Motor neuron (in vitro differentiated cells): Measurements from ENCODE around the gene SRRM1. TPM values are rescaled to one million over a fixed set of nuclear protein-coding genes. Genes with fewer than 3 reads are reported as not detected.
"Not testable (repeated sequence)": the region's sequence is repeated elsewhere in the genome, so short reads cannot be mapped to it uniquely, and the experiment has no call there.

Experiments used
- ATAC-seq, 8 experiments: fragments of 200-7000 bp; cut with Tn5 transposase; replicated peaks in 6 of 8; 2 replicates each; pipeline ENCODE4 v1.8.0; 2021; ENCODE audit warnings: mild to moderate bottlenecking in 8 of 8, moderate library complexity in 8 of 8
- H3K27ac ChIP-seq, 2 donors: fragments of 250-450 bp; sonication (Bioruptor Pico); 2 replicates each; pipeline ENCODE4 v1.9.0; 2021; ENCODE audit warnings: antibody characterized with exemption in 2 of 2, mild to moderate bottlenecking in 2 of 2, moderate library complexity in 1 of 2
- H3K4me1 ChIP-seq, 2 donors: fragments of 250-450 bp; sonication (Bioruptor Pico); replicated peaks in 1 of 2; 2 replicates each; pipeline ENCODE4 v1.6.1; 2021; ENCODE audit warnings: antibody characterized with exemption in 2 of 2, mild to moderate bottlenecking in 2 of 2, moderate library complexity in 1 of 2
- H3K4me3 ChIP-seq, 5 donors: fragments of 250-450 bp; sonication (Bioruptor Pico); 2 replicates each; pipeline ENCODE4 v1.9.0; 2021; ENCODE audit warnings: antibody characterized with exemption in 5 of 5, mild to moderate bottlenecking in 5 of 5, moderate library complexity in 4 of 5
- WGBS, 10 experiments: fragments of 450-650 bp; shearing (Covaris generic); methylation state at CpG; one replicate each; pipeline ENCODE4 v1.0.0; 2022; 5-methylcytosine and 5-hydroxymethylcytosine counted together
- in situ Hi-C, 9 experiments: fragments of 400-800 bp; cut with MboI; loops; one replicate each; pipeline ENCODE4 v1.15.0; 2021; ENCODE audit warnings: low sequenced_read_pairs in 9 of 9, low pct_unique_long_range_greater_than_20kb in 2 of 9; ENCODE audit not compliant: unreplicated experiment in 9 of 9
- total RNA-seq, 8 experiments: library from RNA; unstranded; fragments of 300-600 nt; gene quantifications; 2 replicates each; pipeline versions ENCODE4 v1.2.3 to v1.2.4, GENCODE V29; 2022

SRRM1 gene
- total RNA-seq, 8 experiments from 2014 or later: 36.6 to 141 (median 69.1) TPM

GRCh38 chr1:24714859-24715520 lies 71.9 kb downstream of the SRRM1 start:
- in situ Hi-C loops: no loop called here
- no peak overlapping the region for H3K4me3 ChIP-seq
- no peaks in the 10 kb centered on the region for H3K4me1 ChIP-seq
- no peak overlapping the region for H3K27ac ChIP-seq
- ATAC-seq: no peak
- 60 to 93% (median 61%) methylated on average over 1 to 5 of the region's 8 CpGs; no CpG with 5 or more reads in 5 of the 10 experiments for WGBS, 10 experiments

- no peak overlapping the region for H3K4me3 ChIP-seq
- H3K27ac ChIP-seq: no peak overlapping the region
- in situ Hi-C loops: no loop called here
- H3K4me1 ChIP-seq: no peaks in the 10 kb centered on the region
- no peak for ATAC-seq
- 79 to 100% (median 93%) methylated on average over 1 to 7 of the region's 7 CpGs; no CpG with 5 or more reads in 2 of the 10 experiments for WGBS, 10 experiments
Observed at GRCh38 chr1:24715658-24716057, 72.6 kb downstream of the SRRM1 start.

- ATAC-seq: no peak
- Histone ChIP-seq H3K4me1 (no peaks in the 10 kb centered on the region), H3K27ac (no peak overlapping the region), H3K4me3 (no peak overlapping the region)
- 79 to 100% (median 92%) methylated on average over 3 to 5 of the region's 8 CpGs; no CpG with 5 or more reads in 4 of the 10 experiments for WGBS, 10 experiments
- in situ Hi-C loops: no loop called here
Observed at GRCh38 chr1:24717887-24718650, 75.0 kb downstream of the SRRM1 start.

- peak in 2 of 8 experiments; percentile 75 to 79 for ATAC-seq
- in situ Hi-C loops: no loop called here
- no peak overlapping the region for H3K27ac ChIP-seq
- WGBS, 10 experiments: 14 to 100% (median 81%) methylated on average over 1 to 11 of the region's 12 CpGs; no CpG with 5 or more reads in 2 of the 10 experiments
- H3K4me1 ChIP-seq: peaks cover 0 to 6% of the 10 kb centered on the region in 2 donors
- H3K4me3 ChIP-seq: no peak overlapping the region
Observed at GRCh38 chr1:24720152-24720551, 77.0 kb downstream of the SRRM1 start.

GRCh38 chr1:24721533-24721932 lies 78.4 kb downstream of the SRRM1 start:
- in situ Hi-C loops: no loop called here
- Histone ChIP-seq H3K27ac (no peak overlapping the region), H3K4me1 (peaks cover 0 to 8% of the 10 kb centered on the region in 2 donors), H3K4me3 (no peak overlapping the region)
- 92 to 100% methylated on average over 3 to 15 of the region's 31 CpGs; no CpG with 5 or more reads in 8 of the 10 experiments for WGBS, 10 experiments
- no peak for ATAC-seq

- H3K27ac ChIP-seq, in situ Hi-C loops, H3K4me3 ChIP-seq, H3K4me1 ChIP-seq: not testable (repeated sequence)
- 60 to 98% (median 89%) methylated on average over 2 to 15 of the region's 21 CpGs; no CpG with 5 or more reads in 1 of the 10 experiments for WGBS, 10 experiments
- peak in 1 of 8 experiments; percentile 3 for ATAC-seq
Observed at GRCh38 chr1:24722073-24723035, 79.3 kb downstream of the SRRM1 start.

Other genes starting within 250 kb of the SRRM1 start
- gene STPG1, start 229.5 kb upstream of the SRRM1 start, total RNA-seq: 10 to 100 TPM in 1 of 8 experiments, 1 to 10 TPM in 7; 2.1 to 19.0 (median 6.8) TPM
- 10 to 100 TPM in 7 of 8 experiments, 1 to 10 TPM in 1; 8.6 to 48.0 (median 19.1) TPM for gene NIPAL3, start 227.5 kb upstream of the SRRM1 start, total RNA-seq
- 10 to 100 TPM in 1 of 8 experiments, 1 to 10 TPM in 6, under 1 TPM in 1; 0.51 to 18.0 (median 6.3) TPM for gene RCAN3, start 140.5 kb upstream of the SRRM1 start, total RNA-seq
- gene NCMAP, start 87.2 kb upstream of the SRRM1 start, total RNA-seq: 1 to 10 TPM in 1 of 8 experiments, under 1 TPM in 7; 0.09 to 1.1 (median 0.37) TPM
- gene CLIC4, start 102.1 kb downstream of the SRRM1 start, total RNA-seq: 100 to 1,000 TPM in 4 of 8 experiments, 10 to 100 TPM in 4; 77.0 to 188 (median 106) TPM